Liver (tissue), 9 donors: ENCODE data around the gene PITPNM1. TPM values are rescaled to one million over a fixed set of nuclear protein-coding genes. Genes with fewer than 3 reads are reported as not detected.

Source experiments
- DNase-seq: peaks from one replicate; pipeline ENCODE4 v3.0.0-alpha.2; 2017; ENCODE audit warnings: low spot score
- H3K27ac ChIP-seq, 2 donors: one replicate each; pipeline ENCODE4 v1.7.0; 2013; ENCODE audit warnings: inconsistent platforms in 2 of 2, low read length in 2 of 2, control low read depth in 1 of 2, low read depth in 1 of 2, mild to moderate bottlenecking in 1 of 2
- H3K27me3 ChIP-seq, 4 donors: one replicate each; pipeline versions ENCODE4 v1.6.1 to v1.7.0; 2013; ENCODE audit warnings: low read length in 3 of 4, inconsistent platforms in 1 of 4, mild to moderate bottlenecking in 1 of 4, moderate library complexity in 1 of 4; ENCODE audit not compliant: control insufficient read depth in 4 of 4, insufficient read depth in 4 of 4
- H3K36me3 ChIP-seq, 4 donors: one replicate each; pipeline versions ENCODE4 v1.6.1 to v1.7.0; 2013; ENCODE audit warnings: low read length in 3 of 4, mild to moderate bottlenecking in 3 of 4, low read depth in 1 of 4, moderate library complexity in 1 of 4; ENCODE audit not compliant: control insufficient read depth in 4 of 4, insufficient read depth in 3 of 4
- H3K4me1 ChIP-seq, 4 donors: one replicate each; pipeline versions ENCODE4 v1.6.1 to v1.7.0; 2013; ENCODE audit warnings: low read length in 3 of 4, mild to moderate bottlenecking in 3 of 4, moderate library complexity in 1 of 4; ENCODE audit not compliant: control insufficient read depth in 4 of 4, insufficient read depth in 4 of 4
- H3K4me3 ChIP-seq, 3 donors: one replicate each; pipeline versions ENCODE4 v1.6.1 to v1.7.0; 2013; ENCODE audit warnings: low read length in 3 of 3, control low read depth in 1 of 3, low read depth in 1 of 3, mild to moderate bottlenecking in 1 of 3
- H3K9ac ChIP-seq, 2 donors: one replicate each; pipeline ENCODE4 v1.7.0; 2013; ENCODE audit warnings: low read length in 2 of 2, mild to moderate bottlenecking in 2 of 2, moderate library complexity in 2 of 2, control low read depth in 1 of 2, low read depth in 1 of 2
- H3K9me3 ChIP-seq, 4 donors: one replicate each; pipeline versions ENCODE4 v1.6.1 to v1.7.0; 2013; ENCODE audit warnings: low read length in 3 of 4; ENCODE audit not compliant: control insufficient read depth in 4 of 4
- CTCF ChIP-seq: fragments of 150-350 bp; IDR thresholded peaks from 2 replicates; pipeline ENCODE4 v1.5.1; 2017; ENCODE audit warnings: improper control_type of control experiment, low read depth, low read length; ENCODE audit not compliant: missing input control
- EGR1 ChIP-seq, 2 donors: IDR thresholded peaks; 2 replicates each; pipeline ENCODE4 v1.6.1; 2016 to 2018; ENCODE audit warnings: antibody characterized with exemption in 2 of 2, low read depth in 2 of 2
- FOXA1 ChIP-seq: IDR thresholded peaks from 2 replicates; pipeline ENCODE4 v1.6.1; 2016; ENCODE audit warnings: antibody characterized with exemption
- FOXA2 ChIP-seq: IDR thresholded peaks from 2 replicates; pipeline ENCODE4 v1.6.1; 2016; ENCODE audit warnings: antibody characterized with exemption
- GABPA ChIP-seq, 2 donors: IDR thresholded peaks in 1 of 2; conservative IDR thresholded peaks in 1 of 2; 2 replicates each; pipeline ENCODE4 v1.6.1; 2016; ENCODE audit warnings: antibody characterized with exemption in 2 of 2, mild to moderate bottlenecking in 1 of 2, moderate library complexity in 1 of 2
- HNF4G ChIP-seq: IDR thresholded peaks from 2 replicates; pipeline ENCODE4 v1.6.1; 2016; ENCODE audit warnings: antibody characterized with exemption
- JUND ChIP-seq, 2 donors: IDR thresholded peaks; 2 replicates each; pipeline ENCODE4 v1.6.1; 2016; ENCODE audit warnings: antibody characterized with exemption in 2 of 2
- MAX ChIP-seq: IDR thresholded peaks from 2 replicates; pipeline ENCODE4 v1.6.1; 2016; ENCODE audit warnings: antibody characterized with exemption
- NR2F2 ChIP-seq: IDR thresholded peaks from 2 replicates; pipeline ENCODE4 v1.6.1; 2016; ENCODE audit warnings: antibody characterized with exemption
- RAD21 ChIP-seq, 2 donors: IDR thresholded peaks; 2 replicates each; pipeline ENCODE4 v1.6.1; 2016; ENCODE audit warnings: antibody characterized with exemption in 2 of 2, mild to moderate bottlenecking in 2 of 2
- REST ChIP-seq: IDR thresholded peaks from 2 replicates; pipeline ENCODE4 v1.6.1; 2016; ENCODE audit warnings: antibody characterized with exemption, mild to moderate bottlenecking
- RXRA ChIP-seq, 2 donors: IDR thresholded peaks; 2 replicates each; pipeline ENCODE4 v1.6.1; 2017 to 2018; ENCODE audit warnings: antibody characterized with exemption in 2 of 2, mild to moderate bottlenecking in 1 of 2
- SP1 ChIP-seq: IDR thresholded peaks from 2 replicates; pipeline ENCODE4 v1.6.1; 2018; ENCODE audit warnings: antibody characterized with exemption, mild to moderate bottlenecking
- TAF1 ChIP-seq: conservative IDR thresholded peaks from 2 replicates; pipeline ENCODE4 v1.6.1; 2016; ENCODE audit warnings: antibody characterized with exemption, mild to moderate bottlenecking
- YY1 ChIP-seq: IDR thresholded peaks from 2 replicates; pipeline ENCODE4 v1.6.1; 2016; ENCODE audit warnings: antibody characterized with exemption, mild to moderate bottlenecking
- ZBTB33 ChIP-seq: IDR thresholded peaks from 2 replicates; pipeline ENCODE4 v1.6.1; 2016; ENCODE audit warnings: antibody characterized with exemption
- WGBS: extraction: QIAGEN DNeasy Blood & Tissue Kit; methylation state at CpG from one replicate; pipeline ENCODE4 v1.1.7; 2013; 5-methylcytosine and 5-hydroxymethylcytosine counted together
- polyA plus RNA-seq, 2 donors: library from polyadenylated mRNA; stranded (reverse) in 1 of 2; unstranded in 1 of 2; fragments of 200-250 nt in 1 of 2; fragments of >200 nt in 1 of 2; fragmentation: Nextera tagmentation in 1 of 2; extraction: Ambion mirVana in 1 of 2; gene quantifications; one replicate each; pipeline versions ENCODE4 v1.2.1 to v1.2.3, GENCODE V29; 2013 to 2015
- total RNA-seq, 2 donors: library from RNA; depleted of rRNA; stranded (reverse); fragments of >200 nt; gene quantifications; one replicate each; pipeline ENCODE4 v1.2.3, GENCODE V29; 2014
- donor health status: healthy.
- donor health status: healthy.
- donor health status: healthy.
- donor health status: healthy.
- donor health status: healthy.

PITPNM1 gene
- total and polyA plus RNA-seq, 4 donors: 1.3 to 9.3 (median 5.1) TPM

- H3K27me3 ChIP-seq: no peaks in the 10 kb centered on the region
- no peak for DNase-seq
- H3K36me3 ChIP-seq: no peaks in the 10 kb centered on the region
- peak overlapping the region; percentile 96 to 100 for H3K27ac ChIP-seq
- H3K9ac ChIP-seq: peak overlapping the region; percentile 57 to 72
- WGBS: 12% methylated on average over 33 of the region's 33 CpGs
- H3K4me3 ChIP-seq: peak overlapping the region; percentile 78 to 95 (median 84)
- H3K4me1 ChIP-seq: peaks cover 8 to 44% (median 26%) of the 10 kb centered on the region in 4 donors
- TF ChIP-seq YY1 (no peak), HNF4G (peak; percentile 37), CTCF (no peak), RXRA (IDR thresholded peaks at IDR 0.05) (no peak), RAD21 (IDR thresholded peaks at IDR 0.05) (peak in 1 of 2 donors; percentile 30)
- no peaks in the 10 kb centered on the region for H3K9me3 ChIP-seq
Observed at GRCh38 chr11:67507242-67507863, 2.2 kb upstream of the PITPNM1 start.

GRCh38 chr11:67506426-67507051 is 1.4 kb upstream of the PITPNM1 start:
- Histone ChIP-seq H3K4me1 (peaks cover 8 to 44% (median 26%) of the 10 kb centered on the region in 4 donors), H3K27me3 (no peaks in the 10 kb centered on the region), H3K36me3 (peaks cover 0 to 2% (median 0%) of the 10 kb centered on the region in 4 donors), H3K9ac (peak overlapping the region in 1 of 2 donors; percentile 66), H3K4me3 (peak overlapping the region in 2 of 3 donors; percentile 78 to 95), H3K9me3 (no peaks in the 10 kb centered on the region), H3K27ac (peak overlapping the region; percentile 96 to 100)
- WGBS: 55% methylated on average over 16 of the region's 16 CpGs
- no peak for DNase-seq
- TF ChIP-seq MAX (no peak), GABPA (IDR thresholded peaks at IDR 0.05 in 1 of 2, conservative IDR thresholded peaks at IDR 0.05 in 1 of 2) (no peak)

GRCh38 chr11:67505605-67506396 is 638 bp upstream of the PITPNM1 start:
- Histone ChIP-seq H3K9me3 (no peaks in the 10 kb centered on the region), H3K36me3 (peaks cover 0 to 2% (median 0%) of the 10 kb centered on the region in 4 donors), H3K4me1 (peaks cover 8 to 44% (median 26%) of the 10 kb centered on the region in 4 donors), H3K27ac (peak overlapping the region; percentile 96 to 100), H3K4me3 (peak overlapping the region; percentile 12 to 78 (median 69)), H3K9ac (peak overlapping the region; percentile 66 to 74), H3K27me3 (no peaks in the 10 kb centered on the region)
- WGBS: 3% methylated on average over 17 of the region's 17 CpGs
- DNase-seq: peak; percentile 84
- TF ChIP-seq RXRA (IDR thresholded peaks at IDR 0.05) (peak; percentile 90 to 92), NR2F2 (peak; percentile 59), RAD21 (IDR thresholded peaks at IDR 0.05) (peak; percentile 94 to 97), MAX (peak; percentile 72), YY1 (peak; percentile 86), TAF1 (no peak), SP1 (peak; percentile 94), GABPA (IDR thresholded peaks at IDR 0.05 in 1 of 2, conservative IDR thresholded peaks at IDR 0.05 in 1 of 2) (peak in 1 of 2 donors; percentile 72), JUND (IDR thresholded peaks at IDR 0.05) (peak in 1 of 2 donors; percentile 47), REST (peak; percentile 80), FOXA1 (peak; percentile 39), ZBTB33 (no peak), EGR1 (IDR thresholded peaks at IDR 0.05; ENCODE audit: low read depth in 2 of 2) (peak in 1 of 2 donors; percentile 51), FOXA2 (peak; percentile 18)
